Measurements from ENCODE around the gene SNN.

Gene SNN

DNA sequence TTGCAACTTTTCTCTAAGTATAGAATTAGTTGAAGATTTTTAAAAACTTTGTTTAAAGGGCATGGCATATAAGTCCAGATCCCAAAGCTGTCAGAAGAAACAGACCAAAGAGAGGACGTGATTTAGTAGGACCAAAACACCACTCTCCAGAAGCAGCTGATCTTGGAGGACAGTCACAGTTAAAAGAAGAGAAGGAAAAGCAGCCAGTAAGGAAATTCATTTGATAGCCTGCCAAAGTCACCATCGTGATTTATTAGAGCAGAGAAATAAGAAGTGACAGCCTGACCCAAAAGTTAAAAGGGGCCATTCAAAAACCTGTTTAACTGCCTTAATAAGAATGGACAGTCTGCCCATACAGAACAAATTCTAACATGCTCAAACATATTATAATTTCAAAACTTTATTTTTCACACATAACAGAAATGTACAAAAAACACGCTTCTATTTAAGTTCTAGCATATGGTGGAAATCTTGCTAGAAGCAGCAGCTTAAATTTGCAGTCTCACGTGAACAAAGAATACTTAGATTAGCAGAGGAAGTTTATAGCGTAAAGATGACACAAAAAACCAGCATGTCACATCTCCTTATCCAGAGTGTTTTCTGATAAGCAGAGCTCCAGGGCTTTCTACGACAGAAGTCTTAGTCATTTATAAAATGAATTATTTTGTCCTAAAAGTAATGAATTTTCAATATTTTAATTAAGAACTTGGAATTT lies 37.2 kb downstream of the SNN start:
- no peak for DNase-seq

GRCh38 chr16:11706180-11706742 lies 38.0 kb downstream of the SNN start:
- DNase-seq = no peak

DNA sequence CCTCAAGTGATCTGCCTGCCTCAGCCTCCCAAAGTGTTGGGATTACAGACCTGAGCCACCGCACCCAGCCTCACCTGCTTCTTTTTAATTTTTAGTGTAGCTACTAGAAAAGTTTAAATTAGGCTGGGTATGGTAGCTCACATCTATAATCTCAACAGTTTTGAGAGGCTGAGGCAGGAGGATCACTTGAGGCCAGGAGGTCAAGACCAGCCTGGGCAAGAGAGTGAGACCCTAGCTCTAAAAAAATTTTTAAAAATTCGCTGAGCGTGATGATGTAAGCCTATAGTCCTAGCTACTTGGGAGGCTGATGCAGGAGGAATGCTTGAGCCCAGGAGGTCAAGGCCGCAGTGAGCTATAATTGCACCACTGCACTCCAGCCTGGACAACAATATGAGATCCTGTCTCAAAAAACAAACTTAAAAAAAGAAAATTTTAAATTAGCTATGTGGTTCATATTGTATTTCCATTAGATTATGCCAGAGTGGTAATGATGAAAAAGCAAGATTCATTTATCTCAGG lies 39.5 kb downstream of the SNN start:
- DNase-seq = no peak

DNA sequence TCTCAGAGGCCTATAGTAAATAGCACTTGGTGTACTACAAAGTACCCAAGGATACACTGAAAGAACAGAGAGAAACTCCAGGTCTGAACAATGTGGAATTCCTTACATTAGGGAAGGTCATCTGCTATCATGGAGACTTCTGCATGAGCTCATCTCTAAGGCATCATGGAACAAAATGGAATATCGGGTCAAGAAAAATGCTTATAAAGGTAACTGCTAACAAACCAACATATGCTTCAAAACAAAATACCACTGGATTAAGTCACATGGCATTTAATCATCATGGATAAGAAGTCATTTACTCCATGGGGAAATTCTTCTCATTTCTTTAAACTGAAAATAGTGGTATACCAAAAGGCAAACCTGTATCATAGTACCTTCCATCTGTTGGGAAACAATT lies 40.2 kb downstream of the SNN start:
- DNase-seq = no peak

- no peak for DNase-seq
Observed at GRCh38 chr16:11711662-11712061, 43.4 kb downstream of the SNN start.

GRCh38 chr16:11712122-11712521 lies 43.9 kb downstream of the SNN start:
- no peak for DNase-seq

GRCh38 chr16:11715246-11715947 lies 47.1 kb downstream of the SNN start:
- no peak for DNase-seq

- DNase-seq = no peak
Observed at GRCh38 chr16:11716336-11716735, 48.1 kb downstream of the SNN start.

DNA sequence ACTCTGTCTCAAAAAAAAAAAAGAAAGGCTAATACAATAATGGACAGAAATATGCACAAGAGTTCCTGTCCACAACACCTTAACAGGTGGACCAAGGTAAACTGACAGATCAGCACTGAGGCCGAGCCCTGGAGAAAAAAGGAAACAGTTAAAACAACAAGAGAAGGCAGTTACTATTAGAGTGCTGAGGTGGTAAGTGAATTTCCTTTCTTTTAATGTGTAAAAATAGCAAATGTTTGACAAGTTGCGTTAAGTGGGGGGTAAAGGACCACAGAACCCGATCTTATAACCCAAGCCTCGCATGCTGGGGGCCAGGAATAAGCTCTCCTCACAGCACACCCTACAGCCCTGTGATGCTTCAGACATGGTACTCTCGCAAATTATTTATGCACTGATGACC lies 49.6 kb downstream of the SNN start:
- DNase-seq = no peak

DNA sequence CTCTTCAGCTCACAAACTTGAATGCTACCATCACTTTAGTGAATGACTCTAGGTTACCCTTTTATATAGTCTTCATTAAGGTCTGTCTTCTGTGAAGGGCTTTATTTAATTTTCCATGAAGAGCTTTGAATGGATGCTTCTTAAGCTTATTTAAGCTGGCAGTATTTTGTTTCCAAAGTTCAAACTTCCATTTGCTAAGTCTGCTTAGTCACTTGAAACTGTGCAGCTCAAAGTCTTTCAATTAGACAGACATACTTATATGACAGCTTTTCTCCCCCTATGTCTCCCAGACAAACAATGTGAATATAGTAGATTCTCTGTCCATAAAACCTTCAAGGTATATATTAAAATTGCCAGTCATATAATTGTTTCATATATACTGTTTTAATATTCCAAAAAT lies 50.9 kb downstream of the SNN start:
- DNase-seq = no peak

DNA sequence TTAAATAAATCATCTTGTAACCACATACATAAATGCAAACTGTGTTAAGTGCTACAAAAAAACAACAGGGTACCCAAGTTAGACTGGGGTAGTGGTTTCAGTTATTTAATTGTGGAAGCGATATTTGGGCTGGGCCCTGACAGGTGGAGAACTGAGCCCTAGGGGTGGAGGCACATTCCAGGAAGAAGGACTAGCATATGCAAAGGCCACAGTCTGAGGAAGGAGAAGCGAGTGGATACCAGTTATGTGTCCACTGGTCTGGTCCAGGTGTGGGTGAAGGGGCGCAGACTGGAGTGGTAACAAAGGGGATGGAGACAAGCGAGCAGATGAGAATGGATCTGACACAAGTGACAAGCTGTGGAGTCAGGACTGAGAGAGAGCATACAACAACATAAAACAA lies 51.5 kb downstream of the SNN start:
- DNase-seq = no peak

- DNase-seq = no peak
Observed at GRCh38 chr16:11721781-11722467, 53.7 kb downstream of the SNN start.

GRCh38 chr16:11722468-11722808 lies 54.2 kb downstream of the SNN start:
- DNase-seq = no peak

DNA sequence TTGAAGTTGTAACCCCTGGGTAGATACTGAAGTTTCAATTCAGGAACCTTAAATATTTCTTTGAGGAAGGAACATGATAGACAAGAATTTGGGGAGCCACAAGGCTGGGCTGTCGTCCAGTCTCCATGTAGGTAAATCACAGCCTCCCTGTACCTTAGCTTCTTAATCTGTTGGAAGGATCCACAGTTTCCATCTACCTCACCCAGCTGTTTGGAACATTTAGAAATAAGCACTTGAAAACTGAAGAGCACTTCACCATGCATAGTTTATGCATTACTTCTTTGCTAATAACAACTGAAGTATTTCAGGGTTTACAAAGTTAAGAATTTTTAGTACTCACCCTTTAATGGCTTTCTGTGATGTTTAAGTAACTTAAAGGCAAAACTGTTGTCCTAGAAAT lies 57.2 kb downstream of the SNN start:
- DNase-seq = no peak

DNA sequence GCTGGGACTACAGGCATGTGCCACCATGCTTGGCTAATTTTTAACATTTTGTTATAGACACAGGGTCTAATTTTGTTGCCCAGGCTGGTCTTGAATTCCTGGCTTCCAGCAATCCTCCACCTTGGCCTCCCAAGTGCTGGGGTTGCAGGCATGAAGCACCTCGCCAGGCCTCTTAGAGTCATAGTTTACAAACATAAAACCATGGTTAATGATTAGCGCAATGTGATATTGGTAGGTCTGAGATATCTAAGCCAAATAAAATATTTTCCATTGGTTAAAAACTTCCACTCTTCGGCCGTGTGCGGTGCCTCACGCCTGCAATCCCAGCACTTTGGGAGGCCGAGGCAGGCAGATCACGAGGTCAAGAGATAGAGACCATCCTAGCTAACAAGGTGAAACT lies 57.8 kb downstream of the SNN start:
- no peak for DNase-seq

GRCh38 chr16:11727796-11728543 lies 59.7 kb downstream of the SNN start:
- no peak for DNase-seq
